Stimulated activated CD4-positive, alpha-beta T cell treated with anti-CD3 and anti-CD28 coated beads, Interleukin-1b, Interleukin-23, amount 100 ng/mL, for 1 hour (primary cell): ENCODE data around the gene STX3.
"Not testable (repeated sequence)": the region's sequence is repeated elsewhere in the genome, so short reads cannot be mapped to it uniquely, and the experiment has no call there.

ENCODE experiments used
- DNase-seq, 2 donors: peaks; one replicate each; pipeline ENCODE4 v3.0.0-alpha.2; 2020; ENCODE audit warnings: low read depth in 2 of 2

The STX3 gene

DNA sequence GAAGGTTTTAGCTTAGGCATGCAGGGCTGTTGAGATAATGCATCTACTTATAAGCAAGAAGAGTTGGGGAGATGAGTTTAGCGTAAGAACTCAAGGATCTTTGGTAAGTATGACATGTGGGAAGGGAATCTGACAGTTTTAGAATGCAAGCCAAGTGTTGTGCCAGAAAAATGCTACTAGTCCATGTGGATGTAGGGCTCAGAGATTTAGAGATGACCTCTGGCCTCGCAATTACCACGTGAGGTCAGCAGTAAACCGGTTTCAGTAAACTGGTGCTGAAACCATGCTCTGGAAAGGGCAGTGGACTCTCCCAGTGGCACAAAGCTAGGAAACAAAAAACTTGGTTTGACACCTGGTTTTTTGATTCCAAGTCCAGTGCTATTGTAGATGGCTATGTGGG is 36.5 kb downstream of the STX3 start:
- DNase-seq: no peak

DNA sequence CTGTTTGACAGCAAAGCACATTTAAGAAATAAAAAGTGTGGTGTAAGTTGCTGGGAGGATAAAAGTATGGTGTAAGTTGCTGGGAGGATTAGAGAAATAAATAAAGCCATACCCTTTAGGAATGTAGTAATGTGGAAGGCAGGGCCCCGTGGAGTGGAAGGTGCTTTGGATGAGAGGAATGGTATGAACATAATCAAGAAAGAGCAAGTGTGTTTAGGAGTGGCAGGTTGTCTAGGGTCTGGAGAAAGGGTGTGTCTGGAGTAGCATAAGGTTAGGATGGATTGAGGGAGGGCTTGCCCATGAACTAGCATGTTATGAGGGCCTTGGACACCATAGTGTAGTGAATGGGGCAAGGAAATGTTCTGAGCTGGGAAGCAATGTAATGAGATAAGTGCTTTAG is 37.3 kb downstream of the STX3 start:
- DNase-seq: no peak

DNA sequence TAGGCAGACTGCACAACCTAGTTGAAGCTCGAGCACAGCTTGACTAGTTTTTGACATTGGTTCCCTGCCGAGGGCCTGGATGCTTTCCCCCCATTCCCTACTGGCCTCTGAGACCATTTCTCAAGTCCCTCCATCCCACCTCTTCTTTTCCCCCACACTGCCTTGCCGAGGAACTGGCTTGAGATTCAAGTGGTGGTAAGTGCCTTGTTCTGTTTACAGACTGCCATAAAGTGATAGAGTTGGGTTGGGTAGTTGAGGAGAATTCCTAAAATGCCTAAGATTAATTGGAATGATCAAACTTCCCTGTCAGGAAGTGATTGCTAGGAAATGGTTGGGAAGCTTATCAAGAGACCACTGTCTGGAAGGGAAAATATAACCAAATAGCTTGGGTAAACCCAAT is 39.2 kb downstream of the STX3 start:
- no peak for DNase-seq

DNA sequence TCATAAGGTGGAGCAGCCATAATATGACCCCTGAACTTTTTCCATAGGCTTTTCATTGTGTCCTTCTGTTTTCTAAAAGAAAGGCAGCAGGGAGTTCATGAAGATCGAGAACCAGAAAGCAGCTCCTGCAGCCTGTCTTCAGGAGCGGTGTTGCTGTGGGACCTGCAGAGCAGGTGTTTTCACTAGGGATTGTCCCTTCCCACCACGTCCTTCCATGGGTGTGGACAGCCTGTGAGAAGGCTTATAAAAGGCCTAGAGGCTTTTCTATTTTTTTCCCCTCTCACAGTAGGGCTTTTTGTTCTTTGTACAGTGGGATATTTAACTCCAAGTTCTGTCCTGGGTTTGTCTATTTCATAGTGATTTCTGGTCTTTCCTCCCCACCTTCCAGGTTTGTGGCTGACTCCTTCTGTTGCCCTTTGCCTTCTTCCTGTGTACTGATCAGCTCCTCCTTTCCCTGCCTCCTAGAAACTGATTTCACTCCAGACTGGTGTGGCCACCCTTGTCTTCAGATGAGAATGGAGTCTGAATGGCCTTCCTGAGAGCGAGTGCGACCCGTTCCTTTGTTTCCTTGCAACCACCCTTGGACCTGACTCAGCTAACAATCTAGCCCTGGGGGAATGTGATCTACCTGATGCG is 45.3 kb downstream of the STX3 start:
- no peak for DNase-seq

DNA sequence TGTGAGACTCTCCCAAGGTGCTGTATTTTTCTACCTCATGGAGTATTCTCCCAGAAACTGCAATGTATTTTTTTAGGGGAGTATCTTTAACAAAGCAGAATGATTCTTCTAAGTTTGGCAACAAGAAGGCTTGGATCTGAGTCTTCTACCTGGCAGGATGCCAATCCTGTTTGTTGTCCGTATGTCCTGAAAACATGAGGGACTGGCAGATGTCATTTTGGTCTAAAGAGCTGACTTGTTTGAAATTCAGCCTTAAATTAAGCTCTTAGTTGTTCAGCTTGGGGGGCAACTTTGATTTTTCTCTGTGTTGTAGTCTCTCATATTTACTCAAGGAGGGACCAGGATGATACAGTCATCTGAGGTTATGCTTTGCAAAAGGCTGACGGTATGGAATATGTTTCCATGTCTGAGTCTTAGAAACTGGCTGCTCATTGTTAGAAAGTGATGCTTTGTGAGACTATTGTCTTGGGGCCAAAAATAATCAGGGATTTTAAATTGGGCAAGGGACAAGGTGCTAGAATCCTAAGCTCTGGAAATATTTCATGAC is 46.1 kb downstream of the STX3 start:
- no peak for DNase-seq

- DNase-seq: no peak
Observed at GRCh38 chr11:59801981-59802638, 46.9 kb downstream of the STX3 start.

GRCh38 chr11:59802639-59803176 is 47.5 kb downstream of the STX3 start:
- DNase-seq: peak in 1 of 2 donors; percentile 12

DNA sequence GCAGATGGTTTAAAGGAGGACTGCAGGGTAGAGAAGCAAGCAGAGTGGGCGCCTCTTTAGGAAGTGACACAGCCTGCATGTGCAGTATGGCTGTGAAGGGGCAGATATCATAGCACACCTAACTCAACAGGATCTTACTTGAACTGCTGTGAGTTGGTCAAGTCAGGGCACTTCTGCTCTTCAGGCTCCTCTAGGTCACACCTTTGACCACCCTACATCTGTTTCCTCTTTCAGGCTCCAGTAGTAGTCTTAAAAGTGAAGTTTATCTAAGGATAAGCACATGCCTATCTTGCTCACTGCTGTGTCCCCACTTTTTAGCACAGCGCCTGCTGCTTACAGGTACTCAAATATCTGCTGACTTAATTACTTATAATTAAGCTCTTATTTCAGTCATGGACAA is 48.9 kb downstream of the STX3 start:
- no peak for DNase-seq

- DNase-seq: no peak
Observed at GRCh38 chr11:59807047-59807610, 52.0 kb downstream of the STX3 start.

GRCh38 chr11:59810189-59810910 is 55.2 kb downstream of the STX3 start, which contains the start of gene MRPL16:
Gene MRPL16, minus strand, starts transcription at chr11:59810778. Its CDS starts 120 bp downstream, at chr11:59810658.
- peak; percentile 72 to 78 for DNase-seq

- DNase-seq: no peak
Observed at GRCh38 chr11:59810911-59811259, 55.7 kb downstream of the STX3 start.

DNA sequence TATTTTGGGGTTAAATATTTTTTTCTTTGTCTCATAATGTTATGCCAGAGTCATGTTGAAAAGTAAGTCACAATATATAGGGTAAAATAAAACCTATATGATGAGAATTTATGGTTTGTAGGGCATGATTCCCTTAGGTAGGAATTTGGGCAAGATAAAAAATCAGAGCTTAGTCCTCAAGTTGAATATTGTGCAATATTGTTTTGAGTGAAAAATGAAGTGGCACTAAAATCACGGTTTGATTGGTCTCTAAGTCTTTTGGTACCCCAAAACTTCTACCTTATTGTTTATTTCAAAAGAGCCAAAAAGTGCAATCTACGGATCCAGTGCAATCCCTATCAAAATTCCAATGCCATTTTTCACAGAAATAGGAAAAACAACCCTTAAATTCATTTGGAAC is 57.0 kb downstream of the STX3 start:
- no peak for DNase-seq

GRCh38 chr11:59813364-59813763 is 58.2 kb downstream of the STX3 start:
- DNase-seq: no peak

DNA sequence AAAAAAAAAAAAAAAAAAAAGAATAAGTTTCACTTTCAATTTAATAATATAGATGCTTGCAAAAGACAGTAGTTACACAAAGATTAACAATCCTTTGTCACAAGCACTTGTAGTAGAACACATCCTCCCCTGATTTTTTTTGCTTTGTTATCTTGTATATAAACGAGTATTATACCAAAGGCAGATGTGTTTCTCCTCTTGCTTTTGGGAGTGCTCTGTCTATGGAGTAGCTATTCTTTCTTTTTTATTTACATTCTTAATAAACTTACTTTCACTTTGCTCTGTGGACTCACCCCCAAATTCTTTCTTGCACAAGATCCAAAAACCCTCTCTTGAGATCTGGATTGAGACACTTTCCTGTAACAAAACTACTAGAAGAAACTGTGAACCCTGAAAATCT is 58.8 kb downstream of the STX3 start:
- no peak for DNase-seq

GRCh38 chr11:59815754-59816153 is 60.6 kb downstream of the STX3 start:
- DNase-seq: no peak

DNA sequence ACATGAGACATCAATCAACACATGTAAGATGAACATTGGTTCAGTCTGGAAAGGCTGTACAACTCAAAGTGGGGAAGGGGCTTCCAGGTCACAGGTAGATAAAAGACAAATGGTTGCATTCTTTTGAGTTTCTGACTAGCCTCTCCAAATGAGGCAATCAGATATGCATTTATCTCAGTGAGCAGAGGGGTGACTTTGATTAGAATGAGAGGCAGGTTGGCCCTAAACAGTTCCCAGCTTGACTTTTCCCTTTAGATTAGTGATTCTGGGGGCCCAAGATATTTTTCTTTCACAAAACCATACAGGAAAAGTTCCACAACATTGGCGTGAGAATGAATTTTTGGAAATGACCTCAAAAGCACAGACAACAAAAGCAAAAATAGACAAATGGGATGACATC is 61.3 kb downstream of the STX3 start:
- not testable (repeated sequence) for DNase-seq

DNA sequence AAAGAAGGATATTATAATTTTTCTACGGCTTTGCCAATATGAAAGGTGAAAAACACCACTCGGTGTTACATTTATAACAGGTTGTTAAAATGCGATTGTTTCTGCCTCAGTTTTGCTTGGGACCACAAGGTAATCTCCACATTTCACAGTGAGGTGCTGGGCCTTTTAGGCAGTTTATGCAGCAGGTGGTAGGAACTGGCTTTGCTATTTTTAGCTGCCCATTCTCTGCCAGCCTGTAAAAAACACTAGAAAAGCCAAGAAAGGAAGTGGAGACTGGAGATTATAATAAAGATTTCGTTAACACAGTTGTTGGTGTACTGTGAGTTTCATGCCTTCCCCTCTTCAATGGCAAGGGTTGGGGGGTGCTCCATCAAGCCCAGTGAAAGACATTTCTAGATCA is 63.4 kb downstream of the STX3 start:
- DNase-seq: no peak

GRCh38 chr11:59822989-59823566 is 67.9 kb downstream of the STX3 start:
- DNase-seq: no peak

GRCh38 chr11:59829358-59829757 is 74.2 kb downstream of the STX3 start:
- DNase-seq: no peak

DNA sequence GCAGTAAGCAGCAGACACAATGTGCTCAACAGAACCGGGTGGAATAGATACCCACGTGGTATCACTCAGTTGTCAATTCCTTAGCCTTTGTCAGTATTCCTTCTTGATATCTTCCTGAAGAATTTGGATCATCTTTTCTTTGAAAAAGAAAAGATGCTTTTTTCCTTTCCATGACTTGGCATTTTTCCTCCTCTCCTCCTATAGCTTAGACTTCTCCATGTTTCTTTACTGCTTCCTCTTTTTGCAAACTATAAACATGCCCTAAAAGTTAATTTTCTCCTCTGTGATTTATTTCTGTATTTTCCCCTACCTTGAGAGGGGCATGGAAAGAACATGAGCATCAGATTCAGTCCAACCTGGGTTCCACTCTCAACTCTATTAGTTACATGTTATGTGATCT is 78.4 kb downstream of the STX3 start:
- DNase-seq: no peak

GRCh38 chr11:59839615-59840014 is 84.4 kb downstream of the STX3 start:
- no peak for DNase-seq

DNA sequence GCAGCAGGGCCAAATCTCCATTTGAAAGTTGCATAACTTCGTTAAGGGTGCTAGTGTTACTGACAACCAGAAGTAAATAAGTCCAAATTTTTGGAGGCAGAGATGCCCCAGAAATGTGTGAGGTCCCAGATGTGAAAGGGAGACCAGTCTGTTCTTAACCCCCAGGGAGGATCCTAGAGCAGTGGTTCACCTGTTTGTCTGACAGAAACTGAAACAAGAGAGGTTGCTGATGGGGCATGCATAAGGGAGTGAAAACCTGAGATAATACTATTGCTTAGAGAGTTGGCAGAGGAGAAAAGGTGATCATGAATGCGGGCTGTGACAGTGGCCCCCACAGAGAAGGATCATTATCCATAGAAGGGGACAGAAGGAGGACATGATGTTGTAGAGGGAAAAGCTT is 86.3 kb downstream of the STX3 start:
- no peak for DNase-seq
